ENCODE measurements around the gene TNNT1.

The TNNT1 gene

GRCh38 chr19:55179606-55180484, 30.8 kb upstream of the TNNT1 start, which contains the start of gene SYT5 (continued):
- no peak for TF ChIP-seq ZNF521 (tag by site-specific recombination; IDR thresholded peaks at IDR 0.05)
- peak; percentile 54 for TF ChIP-seq KLF8 (tag by site-specific recombination; IDR thresholded peaks at IDR 0.05)
- no peak for TF ChIP-seq ZXDB (tag by site-specific recombination; IDR thresholded peaks at IDR 0.05)
- TF ChIP-seq ZNF600 (tag by site-specific recombination; IDR thresholded peaks at IDR 0.05): no peak
- TF ChIP-seq GLI2 (tag by site-specific recombination; IDR thresholded peaks at IDR 0.05; ENCODE audit: borderline replicate concordance, low read depth): no peak
- peak; percentile 73; the same call in 1 of the 2 replicates for TF ChIP-seq ZBTB20 (tag by site-specific recombination; IDR thresholded peaks at IDR 0.05)
- TF ChIP-seq ZBTB48 (tag by site-specific recombination; IDR thresholded peaks at IDR 0.05): 0 out of 2 replicates have a peak, but pooled peaks have one; percentile 35
- TF ChIP-seq ZNF112 (tag by site-specific recombination; IDR thresholded peaks at IDR 0.05): no peak
- peak; percentile 95 for TF ChIP-seq ZFHX2 (tag by site-specific recombination; conservative IDR thresholded peaks at IDR 0.05)
- TF ChIP-seq KLF9 (tag by site-specific recombination; IDR thresholded peaks at IDR 0.05; ENCODE audit: low read depth): peak; percentile 90
- no peak for TF ChIP-seq ZSCAN30 (tag by site-specific recombination; IDR thresholded peaks at IDR 0.05)
- TF ChIP-seq ZNF658 (tag by site-specific recombination; IDR thresholded peaks at IDR 0.05): no peak
- TF ChIP-seq ZNF114 (tag by site-specific recombination; IDR thresholded peaks at IDR 0.05): no peak
- peak; percentile 89 for TF ChIP-seq KLF10 (tag by site-specific recombination; IDR thresholded peaks at IDR 0.05)

DNA sequence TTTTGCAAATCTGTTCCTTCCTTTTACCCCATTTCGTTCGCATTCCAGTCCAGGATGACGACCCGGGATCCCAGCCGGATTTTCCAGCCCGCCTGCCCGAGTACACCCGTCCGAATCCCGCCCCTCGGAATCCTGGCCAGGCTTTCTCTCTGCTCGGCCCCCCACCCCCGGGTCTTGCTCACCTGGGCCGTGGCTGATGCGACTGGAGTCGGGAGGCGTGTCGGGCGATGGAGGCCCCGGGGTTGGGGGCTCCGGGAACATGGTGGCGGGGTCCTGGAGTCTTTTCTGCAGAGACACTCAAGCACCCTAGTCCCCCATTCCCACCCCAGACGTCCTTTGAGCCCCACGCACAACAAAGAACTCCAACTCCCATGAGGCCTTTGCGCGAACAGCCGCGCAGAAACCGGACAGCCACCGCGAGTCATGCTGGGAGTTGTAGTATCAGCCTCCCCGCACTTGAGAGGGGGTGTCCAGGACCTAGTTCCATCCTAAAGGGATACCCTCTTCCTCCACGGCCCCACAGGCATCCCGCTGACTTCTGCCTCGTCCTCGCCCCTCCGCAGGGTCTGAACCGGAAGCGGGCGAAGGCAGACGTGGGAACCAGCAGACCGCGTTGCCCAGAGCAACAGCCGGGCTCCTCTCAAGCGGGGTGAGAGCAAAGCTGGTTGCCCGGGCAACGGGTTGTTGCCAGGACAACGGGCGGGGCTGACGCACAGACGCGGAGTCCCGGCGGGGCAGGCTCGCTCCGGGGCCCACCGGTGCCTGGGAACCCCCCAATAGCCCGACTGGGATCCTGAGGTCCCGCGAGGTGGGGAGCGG, 30.0 kb upstream of the TNNT1 start:
- H3K4me1 ChIP-seq (ENCODE audit: control insufficient read depth, insufficient read depth, low read length): peaks cover 8% of the 10 kb centered on the region
- ChIA-PET CTCF (interaction anchor here (1.1 to 1.4 kb wide), 2 partner anchors 38 to 454 kb away, joined by 3 to 5 read pairs; no protein-coding TSS in a partner anchor), POLR2A (interaction anchor here (0.7 to 2.6 kb wide), 4 partner anchors 12 to 80 kb away, joined by 3 to 8 read pairs (median 5); partner anchors contain the start of gene PPP6R1)
- no peaks in the 10 kb centered on the region for H3K36me3 ChIP-seq (ENCODE audit: control insufficient read depth in 2 of 2, insufficient read depth in 1 of 2, low read length in 2 of 2)
- H3K9me3 ChIP-seq (ENCODE audit: control insufficient read depth, insufficient read depth, low read depth, low read length): no peaks in the 10 kb centered on the region
- H3K4me3 ChIP-seq (ENCODE audit: low read depth, low read length): peak overlapping the region; percentile 17
- H3K27ac ChIP-seq (ENCODE audit: extremely low read depth, low read depth, low read length): no peak overlapping the region
- TF ChIP-seq ZNF623 (tag by site-specific recombination; IDR thresholded peaks at IDR 0.05) (no peak), ZBTB8A (tag by site-specific recombination; IDR thresholded peaks at IDR 0.05) (no peak), SETDB1 (IDR thresholded peaks at IDR 0.05; ENCODE audit: insufficient read length, low read length) (no peak), GLIS2 (tag by site-specific recombination; IDR thresholded peaks at IDR 0.05) (peak; percentile 37), ZNF341 (tag by site-specific recombination; IDR thresholded peaks at IDR 0.05; ENCODE audit: low read depth) (peak; percentile 85), PRDM6 (tag by site-specific recombination; IDR thresholded peaks at IDR 0.05) (no peak), ZNF707 (tag by site-specific recombination; IDR thresholded peaks at IDR 0.05) (no peak), ZNF174 (tag by site-specific recombination; IDR thresholded peaks at IDR 0.05) (no peak), ZNF121 (tag by site-specific recombination; IDR thresholded peaks at IDR 0.05) (peak; percentile 86), ZNF549 (tag by site-specific recombination; IDR thresholded peaks at IDR 0.05) (no peak), SP3 (tag by site-specific recombination; IDR thresholded peaks at IDR 0.05) (peak; percentile 66), INSM2 (tag by site-specific recombination; IDR thresholded peaks at IDR 0.05) (no peak)
- TF ChIP-seq, protein P1, sequence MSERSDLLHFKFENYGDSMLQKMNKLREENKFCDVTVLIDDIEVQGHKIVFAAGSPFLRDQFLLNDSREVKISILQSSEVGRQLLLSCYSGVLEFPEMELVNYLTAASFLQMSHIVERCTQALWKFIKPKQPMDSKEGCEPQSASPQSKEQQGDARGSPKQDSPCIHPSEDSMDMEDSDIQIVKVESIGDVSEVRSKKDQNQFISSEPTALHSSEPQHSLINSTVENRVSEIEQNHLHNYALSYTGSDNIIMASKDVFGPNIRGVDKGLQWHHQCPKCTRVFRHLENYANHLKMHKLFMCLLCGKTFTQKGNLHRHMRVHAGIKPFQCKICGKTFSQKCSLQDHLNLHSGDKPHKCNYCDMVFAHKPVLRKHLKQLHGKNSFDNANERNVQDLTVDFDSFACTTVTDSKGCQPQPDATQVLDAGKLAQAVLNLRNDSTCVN (tag by site-specific recombination; optimal IDR thresholded peaks at IDR 0.05): peak; percentile 14
- TF ChIP-seq, protein P2, sequence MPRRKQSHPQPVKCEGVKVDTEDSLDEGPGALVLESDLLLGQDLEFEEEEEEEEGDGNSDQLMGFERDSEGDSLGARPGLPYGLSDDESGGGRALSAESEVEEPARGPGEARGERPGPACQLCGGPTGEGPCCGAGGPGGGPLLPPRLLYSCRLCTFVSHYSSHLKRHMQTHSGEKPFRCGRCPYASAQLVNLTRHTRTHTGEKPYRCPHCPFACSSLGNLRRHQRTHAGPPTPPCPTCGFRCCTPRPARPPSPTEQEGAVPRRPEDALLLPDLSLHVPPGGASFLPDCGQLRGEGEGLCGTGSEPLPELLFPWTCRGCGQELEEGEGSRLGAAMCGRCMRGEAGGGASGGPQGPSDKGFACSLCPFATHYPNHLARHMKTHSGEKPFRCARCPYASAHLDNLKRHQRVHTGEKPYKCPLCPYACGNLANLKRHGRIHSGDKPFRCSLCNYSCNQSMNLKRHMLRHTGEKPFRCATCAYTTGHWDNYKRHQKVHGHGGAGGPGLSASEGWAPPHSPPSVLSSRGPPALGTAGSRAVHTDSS (tag by site-specific recombination; IDR thresholded peaks at IDR 0.05): no peak
